ENCODE data around the gene ABCD4.

DNA sequence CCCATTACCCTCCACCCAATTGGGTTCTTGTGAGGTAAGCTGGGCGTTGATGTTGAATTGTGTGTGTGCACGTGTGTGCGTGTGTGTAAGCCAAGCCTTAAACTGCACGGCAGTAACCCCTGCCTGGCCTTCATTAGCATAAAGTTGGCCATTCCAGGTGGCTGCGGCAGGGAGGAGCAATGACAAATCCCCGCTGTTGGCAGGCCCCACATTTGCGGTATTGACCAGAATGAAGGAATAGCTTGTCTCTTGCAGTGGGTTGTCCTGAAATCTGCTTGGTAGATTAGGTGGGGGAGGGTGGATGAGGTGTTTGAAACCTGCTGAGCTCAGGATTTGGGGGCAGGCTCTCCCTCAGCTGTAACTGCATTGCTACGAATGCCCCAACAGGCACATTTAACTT is 56.2 kb downstream of the ABCD4 start:
- TF ChIP-seq, protein P1, sequence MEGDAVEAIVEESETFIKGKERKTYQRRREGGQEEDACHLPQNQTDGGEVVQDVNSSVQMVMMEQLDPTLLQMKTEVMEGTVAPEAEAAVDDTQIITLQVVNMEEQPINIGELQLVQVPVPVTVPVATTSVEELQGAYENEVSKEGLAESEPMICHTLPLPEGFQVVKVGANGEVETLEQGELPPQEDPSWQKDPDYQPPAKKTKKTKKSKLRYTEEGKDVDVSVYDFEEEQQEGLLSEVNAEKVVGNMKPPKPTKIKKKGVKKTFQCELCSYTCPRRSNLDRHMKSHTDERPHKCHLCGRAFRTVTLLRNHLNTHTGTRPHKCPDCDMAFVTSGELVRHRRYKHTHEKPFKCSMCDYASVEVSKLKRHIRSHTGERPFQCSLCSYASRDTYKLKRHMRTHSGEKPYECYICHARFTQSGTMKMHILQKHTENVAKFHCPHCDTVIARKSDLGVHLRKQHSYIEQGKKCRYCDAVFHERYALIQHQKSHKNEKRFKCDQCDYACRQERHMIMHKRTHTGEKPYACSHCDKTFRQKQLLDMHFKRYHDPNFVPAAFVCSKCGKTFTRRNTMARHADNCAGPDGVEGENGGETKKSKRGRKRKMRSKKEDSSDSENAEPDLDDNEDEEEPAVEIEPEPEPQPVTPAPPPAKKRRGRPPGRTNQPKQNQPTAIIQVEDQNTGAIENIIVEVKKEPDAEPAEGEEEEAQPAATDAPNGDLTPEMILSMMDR (conservative IDR thresholded peaks at IDR 0.05; ENCODE audit: low read depth in 2 of 2): no peak
- TF ChIP-seq ZNF114 (CRISPR knock-in tag; IDR thresholded peaks at IDR 0.05): no peak
- TF ChIP-seq, protein P2, sequence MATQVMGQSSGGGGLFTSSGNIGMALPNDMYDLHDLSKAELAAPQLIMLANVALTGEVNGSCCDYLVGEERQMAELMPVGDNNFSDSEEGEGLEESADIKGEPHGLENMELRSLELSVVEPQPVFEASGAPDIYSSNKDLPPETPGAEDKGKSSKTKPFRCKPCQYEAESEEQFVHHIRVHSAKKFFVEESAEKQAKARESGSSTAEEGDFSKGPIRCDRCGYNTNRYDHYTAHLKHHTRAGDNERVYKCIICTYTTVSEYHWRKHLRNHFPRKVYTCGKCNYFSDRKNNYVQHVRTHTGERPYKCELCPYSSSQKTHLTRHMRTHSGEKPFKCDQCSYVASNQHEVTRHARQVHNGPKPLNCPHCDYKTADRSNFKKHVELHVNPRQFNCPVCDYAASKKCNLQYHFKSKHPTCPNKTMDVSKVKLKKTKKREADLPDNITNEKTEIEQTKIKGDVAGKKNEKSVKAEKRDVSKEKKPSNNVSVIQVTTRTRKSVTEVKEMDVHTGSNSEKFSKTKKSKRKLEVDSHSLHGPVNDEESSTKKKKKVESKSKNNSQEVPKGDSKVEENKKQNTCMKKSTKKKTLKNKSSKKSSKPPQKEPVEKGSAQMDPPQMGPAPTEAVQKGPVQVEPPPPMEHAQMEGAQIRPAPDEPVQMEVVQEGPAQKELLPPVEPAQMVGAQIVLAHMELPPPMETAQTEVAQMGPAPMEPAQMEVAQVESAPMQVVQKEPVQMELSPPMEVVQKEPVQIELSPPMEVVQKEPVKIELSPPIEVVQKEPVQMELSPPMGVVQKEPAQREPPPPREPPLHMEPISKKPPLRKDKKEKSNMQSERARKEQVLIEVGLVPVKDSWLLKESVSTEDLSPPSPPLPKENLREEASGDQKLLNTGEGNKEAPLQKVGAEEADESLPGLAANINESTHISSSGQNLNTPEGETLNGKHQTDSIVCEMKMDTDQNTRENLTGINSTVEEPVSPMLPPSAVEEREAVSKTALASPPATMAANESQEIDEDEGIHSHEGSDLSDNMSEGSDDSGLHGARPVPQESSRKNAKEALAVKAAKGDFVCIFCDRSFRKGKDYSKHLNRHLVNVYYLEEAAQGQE (IDR thresholded peaks at IDR 0.05; ENCODE audit: unreplicated experiment): no peak
- TF ChIP-seq EZH2phosphoT487 (IDR thresholded peaks at IDR 0.05; ENCODE audit: unreplicated experiment): no peak
- TF ChIP-seq, protein P3, sequence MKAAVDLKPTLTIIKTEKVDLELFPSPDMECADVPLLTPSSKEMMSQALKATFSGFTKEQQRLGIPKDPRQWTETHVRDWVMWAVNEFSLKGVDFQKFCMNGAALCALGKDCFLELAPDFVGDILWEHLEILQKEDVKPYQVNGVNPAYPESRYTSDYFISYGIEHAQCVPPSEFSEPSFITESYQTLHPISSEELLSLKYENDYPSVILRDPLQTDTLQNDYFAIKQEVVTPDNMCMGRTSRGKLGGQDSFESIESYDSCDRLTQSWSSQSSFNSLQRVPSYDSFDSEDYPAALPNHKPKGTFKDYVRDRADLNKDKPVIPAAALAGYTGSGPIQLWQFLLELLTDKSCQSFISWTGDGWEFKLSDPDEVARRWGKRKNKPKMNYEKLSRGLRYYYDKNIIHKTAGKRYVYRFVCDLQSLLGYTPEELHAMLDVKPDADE (IDR thresholded peaks at IDR 0.05): no peak
